Heart left ventricle (tissue), 16 donors: ENCODE results near the gene CPD. TPM values are rescaled to one million over a fixed set of nuclear protein-coding genes. Genes with fewer than 3 reads are reported as not detected.

Experiments used
- ATAC-seq, 4 donors: fragments of 200-7000 bp; cut with Tn5 transposase; one replicate each; pipeline ENCODE4 v1.9.1; 2020 to 2022; ENCODE audit warnings: moderate library complexity in 4 of 4, mild to moderate bottlenecking in 3 of 4, moderate number of reproducible peaks in 1 of 4
- DNase-seq, 5 donors: peaks; one replicate each; pipeline ENCODE4 v3.0.0-alpha.2; 2020
- H3K27ac ChIP-seq, 12 donors: fragments of 200-600 bp; sonication (generic) in 4 of 12; one replicate each; pipeline versions ENCODE4 v1.5.0 to v1.8.0; 2016 to 2022; ENCODE audit warnings: mild to moderate bottlenecking in 2 of 12
- H3K27me3 ChIP-seq, 9 donors: fragments of 200-600 bp; sonication (generic) in 2 of 9; one replicate each; pipeline versions ENCODE4 v1.5.1 to v1.8.0; 2016 to 2022; ENCODE audit warnings: mild to moderate bottlenecking in 3 of 9
- H3K36me3 ChIP-seq, 9 donors: fragments of 200-600 bp; sonication (generic) in 2 of 9; one replicate each; pipeline versions ENCODE4 v1.5.0 to v1.8.0; 2018 to 2022; ENCODE audit warnings: mild to moderate bottlenecking in 2 of 9
- H3K4me1 ChIP-seq, 12 donors: fragments of 200-600 bp; sonication (generic) in 4 of 12; one replicate each; pipeline versions ENCODE4 v1.5.0 to v1.8.0; 2016 to 2022; ENCODE audit warnings: mild to moderate bottlenecking in 3 of 12
- H3K4me3 ChIP-seq, 12 donors: fragments of 200-600 bp; sonication (generic) in 4 of 12; one replicate each; pipeline versions ENCODE4 v1.5.0 to v1.8.0; 2017 to 2022; ENCODE audit warnings: mild to moderate bottlenecking in 9 of 12, moderate library complexity in 4 of 12
- H3K9me3 ChIP-seq, 12 donors: fragments of 200-600 bp; sonication (generic) in 4 of 12; one replicate each; pipeline versions ENCODE4 v1.5.0 to v1.8.0; 2016 to 2022; ENCODE audit warnings: mild to moderate bottlenecking in 1 of 12
- CTCF ChIP-seq, 12 donors: fragments of 200-600 bp; sonication (generic) in 4 of 12; IDR thresholded peaks; one replicate each; pipeline versions ENCODE4 v1.5.0 to v1.8.0; 2018 to 2022; ENCODE audit warnings: antibody characterized with exemption in 12 of 12, mild to moderate bottlenecking in 5 of 12
- POLR2A ChIP-seq, 2 donors: fragments of 450-650 bp; IDR thresholded peaks; one replicate each; pipeline ENCODE4 v1.6.1; 2017; ENCODE audit warnings: antibody characterized with exemption in 2 of 2, mild to moderate bottlenecking in 2 of 2, moderate library complexity in 2 of 2
- WGBS, 4 donors: extraction: QIAGEN DNeasy Blood & Tissue Kit in 2 of 4; methylation state at CpG; one replicate each; pipeline versions ENCODE4 v1.1.5 to v1.1.7; 2013 to 2018; 5-methylcytosine and 5-hydroxymethylcytosine counted together
- intact Hi-C, 10 donors: fragments of 100-400 bp; cut with DNase I; formaldehyde crosslinking; loops; one replicate each; pipeline versions ENCODE4 v1.11.1 to v1.14.2; 2022
- polyA plus RNA-seq, 2 donors: library from polyadenylated mRNA; stranded (reverse); fragments of 200-250 nt; gene quantifications; one replicate each; pipeline ENCODE4 v1.2.3, GENCODE V29; 2013
- total RNA-seq, 9 donors: library from RNA; depleted of rRNA in 2 of 9; stranded (reverse); fragments of >200 nt in 2 of 9; fragmentation: NEBNext Ultra II Directional in 3 of 9; extraction: Animal tissue kit (Norgen Biotek cat#: 25700) in 3 of 9; gene quantifications; one replicate each; pipeline versions ENCODE4 v1.1.0 to v1.2.4, GENCODE V29; 2016 to 2023
- donor health status: ischemic (EF 13 %, LVEDD 7.1; RV severe dilation, severe dysfunction).
- donor health status: healthy with polysubstance abuse.
- donor health status: DM: no; HTN: yes; CAD: no.
- donor health status: DM: no; HTN: no; CAD: no.
- donor health status: ischemic (EF 25% LVEDD 6.9; RV normal size, moderate dysfunction).
- donor health status: ischemic (EF 25% LVEDD 5.7; RV mildly dilated, moderate dysfunction).
- donor health status: healthy.
- donor health status: DM: yes; HTN: yes; CAD: no.
- donor health status: ischemic (EF 35%, LVEDD 5.7; RV mildly dilated, moderate dysfunction).
- donor health status: nonischemic (EF 11% LVEDD 7.7; RV severe dilation, severe dysfunction).
- donor health status: DM: yes; HTN: yes; CAD: no.
- donor health status: PGD.
- donor health status: ischemic (EF 29% LVEDD 5.4; RV normal size, mild dysfunction).
- donor health status: nonischemic (EF 23%, LVEDD 6.1; RV moderate dilation, normal function).

CPD gene
- total and polyA plus RNA-seq, 11 donors: 3.6 to 54.2 (median 31.8) TPM

GRCh38 chr17:30477083-30477773 is 98.5 kb downstream of the CPD start, which contains the start of gene GOSR1:
TSS of gene GOSR1 (plus strand) at chr17:30477408. CDS start at chr17:30477434, 26 bp downstream.
- intact Hi-C loops: loop anchor here in 5 of 10 donors (1.0 to 10.0 kb wide), 8 partner anchors 98 to 352 kb away; partner anchors contain the start of gene CRLF3 (in 1 of the 5)
- Histone ChIP-seq H3K4me3 (peak within 1 kb of the TSS; percentile 63 to 94 (median 84)), H3K27me3 (no peaks in the 10 kb centered on the region), H3K9me3 (no peaks in the 10 kb centered on the region), H3K4me1 (peaks cover 0 to 32% (median 19%) of the 10 kb centered on the region in 12 donors), H3K27ac (peak within 1 kb of the TSS; percentile 83 to 97 (median 93)), H3K36me3 (peaks cover 0 to 35% (median 26%) of the 10 kb centered on the region in 9 donors)
- ATAC-seq (peak; percentile 99 to 100 (median 100)), DNase-seq (peak; percentile 94 to 96 (median 94))
- 0 to 1% (median 1%) methylated on average over 37 of the region's 37 CpGs for WGBS, 4 donors
- TF ChIP-seq CTCF (IDR thresholded peaks at IDR 0.05) (peak; percentile 70 to 90 (median 81)), POLR2A (IDR thresholded peaks at IDR 0.05) (peak in 1 of 2 donors; percentile 40)

DNA sequence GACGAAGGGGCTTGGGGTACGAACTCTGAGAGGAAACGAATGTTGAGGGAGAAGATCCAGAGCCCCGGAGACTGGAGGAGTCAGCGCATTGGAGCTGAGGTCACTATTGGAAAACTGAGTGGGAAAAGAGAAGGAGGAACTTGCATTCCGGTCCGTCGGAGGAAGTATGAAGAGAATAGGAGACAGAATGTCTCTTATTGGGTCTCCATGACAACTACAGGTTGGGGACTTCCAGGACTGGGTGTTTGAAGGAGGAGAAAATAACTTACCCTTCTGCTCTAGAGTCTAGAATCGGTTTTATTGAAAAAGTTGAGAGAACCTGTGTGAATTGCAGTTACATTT is 99.0 kb downstream of the CPD start:
- DNase-seq (no peak), ATAC-seq (peak in 3 of 4 donors; percentile 7 to 21 (median 17))
- Histone ChIP-seq H3K4me3 (peak overlapping the region; percentile 63 to 94 (median 84)), H3K27ac (peak overlapping the region; percentile 83 to 97 (median 93)), H3K4me1 (peaks cover 0 to 35% (median 17%) of the 10 kb centered on the region in 12 donors), H3K27me3 (no peaks in the 10 kb centered on the region), H3K36me3 (peaks cover 0 to 40% (median 32%) of the 10 kb centered on the region in 9 donors), H3K9me3 (no peaks in the 10 kb centered on the region)
- TF ChIP-seq CTCF (IDR thresholded peaks at IDR 0.05) (no peak), POLR2A (IDR thresholded peaks at IDR 0.05) (no peak)
- intact Hi-C loops: loop anchor here in 5 of 10 donors (1.0 to 10.0 kb wide), 8 partner anchors 98 to 353 kb away; partner anchors contain the start of gene CRLF3 (in 1 of the 5)
- WGBS, 4 donors: 0 to 1% (median 1%) methylated on average over 9 of the region's 9 CpGs

- TF ChIP-seq POLR2A (IDR thresholded peaks at IDR 0.05) (no peak), CTCF (IDR thresholded peaks at IDR 0.05) (no peak)
- DNase-seq (no peak), ATAC-seq (peak in 1 of 4 donors; percentile 66)
- Histone ChIP-seq H3K36me3 (peaks cover 0 to 88% (median 80%) of the 10 kb centered on the region in 9 donors), H3K4me3 (no peak overlapping the region), H3K9me3 (no peaks in the 10 kb centered on the region), H3K27ac (peak overlapping the region in 7 of 12 donors; percentile 4 to 69 (median 15)), H3K27me3 (no peaks in the 10 kb centered on the region), H3K4me1 (peaks cover 0 to 23% (median 14%) of the 10 kb centered on the region in 12 donors)
- intact Hi-C loops: loop anchor here in 2 of 10 donors (5.0 to 10.0 kb wide), 3 partner anchors 35 to 918 kb away; partner anchors contain the start of genes ABHD15 (in 1 of the 2) and TP53I13 (in 1 of the 2)
These were observed 103.8 kb downstream of the CPD start for GRCh38 chr17:30482555-30482954.

DNA sequence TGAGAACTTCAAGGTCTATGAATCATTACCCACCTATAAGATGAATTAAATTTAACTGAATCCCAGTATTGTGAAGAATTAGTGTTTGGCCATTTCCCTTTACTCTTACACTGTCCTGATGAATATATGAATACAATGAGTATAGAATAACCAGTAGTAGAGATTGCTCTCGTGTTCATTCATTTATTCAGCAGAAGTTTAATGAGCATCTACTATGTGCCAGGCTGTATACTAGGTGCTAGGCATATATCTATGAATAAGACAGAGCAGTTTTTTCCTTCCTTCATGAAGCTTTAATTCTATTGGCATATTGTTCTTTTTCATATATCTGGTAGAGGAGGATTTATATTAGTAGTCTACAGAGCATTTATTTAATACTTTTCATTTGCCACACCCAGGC is 104.4 kb downstream of the CPD start:
- TF ChIP-seq POLR2A (IDR thresholded peaks at IDR 0.05): no peak
- no peak for TF ChIP-seq CTCF (IDR thresholded peaks at IDR 0.05)
- Histone ChIP-seq H3K36me3 (peaks cover 0 to 94% (median 86%) of the 10 kb centered on the region in 9 donors), H3K4me3 (no peak overlapping the region), H3K27me3 (no peaks in the 10 kb centered on the region), H3K9me3 (no peaks in the 10 kb centered on the region), H3K4me1 (peaks cover 0 to 20% (median 10%) of the 10 kb centered on the region in 12 donors), H3K27ac (peak overlapping the region in 5 of 12 donors; percentile 14 to 69 (median 30))
- no peak for ATAC-seq
- intact Hi-C loops: loop anchor here in 2 of 10 donors (5.0 to 10.0 kb wide), 3 partner anchors 34 to 918 kb away; partner anchors contain the start of genes ABHD15 (in 1 of the 2) and TP53I13 (in 1 of the 2)
- DNase-seq: no peak
- 86 to 96% (median 93%) methylated on average over 1 of the region's 1 CpG for WGBS, 4 donors
